ENCODE results near the gene ACOX3. TPM values are rescaled to one million over a fixed set of nuclear protein-coding genes. Genes with fewer than 3 reads are reported as not detected.

Gene ACOX3
- total RNA-seq, 4 donors from 2014 or later = 19.0 to 32.9 (median 22.1) TPM

DNA sequence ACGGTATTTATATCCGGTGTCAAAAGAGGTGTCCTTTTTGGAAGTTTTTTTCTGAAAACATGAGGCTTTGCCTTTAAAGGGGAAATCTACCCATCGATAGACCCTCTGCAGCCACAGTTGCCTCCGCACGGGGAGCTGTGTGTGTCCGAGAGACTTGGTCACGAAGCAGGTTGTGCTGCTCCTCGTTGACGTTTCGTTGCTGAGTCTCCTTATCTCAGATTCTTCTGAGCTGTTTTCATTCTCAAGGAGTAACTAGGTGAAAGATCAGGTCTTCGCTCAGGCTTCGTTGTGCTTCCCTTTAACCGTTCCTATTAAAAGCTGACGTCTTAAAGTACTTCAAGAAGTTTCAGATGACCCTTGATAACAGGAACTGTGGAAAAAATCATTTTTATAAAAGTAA is 23.9 kb upstream of the ACOX3 start:
- in situ Hi-C loops (cut with MboI; ENCODE audit: low sequenced_read_pairs in 4 of 4) = loop anchor here in 1 of 4 donors (10.0 kb wide), 1 partner anchor 130 kb away; the partner anchor contains the start of gene CPZ
- no peak for ATAC-seq

DNA sequence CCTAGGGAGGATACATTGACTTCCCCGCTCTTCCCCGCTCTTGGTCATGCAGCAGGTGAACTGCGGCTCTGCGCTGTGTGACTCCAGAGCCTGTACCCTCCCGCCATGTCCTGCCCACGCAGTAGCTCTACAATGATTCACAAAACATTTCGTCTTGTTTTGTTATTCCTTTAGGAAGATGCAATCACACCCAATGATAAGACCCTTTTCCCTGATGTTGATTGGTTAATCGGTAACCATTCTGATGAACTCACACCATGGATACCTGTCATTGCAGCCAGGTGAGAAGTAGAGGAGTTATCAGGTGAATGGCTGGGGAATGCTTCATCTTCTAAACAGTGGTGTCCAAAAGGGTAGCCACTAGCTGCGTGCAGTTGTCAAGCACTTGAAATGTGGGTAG is 23.3 kb upstream of the ACOX3 start:
- intact Hi-C loops (cut with DNase I; ENCODE audit: low total_unique reads) = no loop called here

More for the DNA sequence above, 23.9 kb upstream of the ACOX3 start:
- Histone ChIP-seq H3K27ac (no peak overlapping the region), H3K4me3 (no peak overlapping the region), H3K27me3 (no peaks in the 10 kb centered on the region), H3K4me1 (no peaks in the 10 kb centered on the region), H3K9me3 (no peaks in the 10 kb centered on the region), H3K36me3 (peaks cover 0 to 54% of the 10 kb centered on the region in 2 donors)
- DNase-seq = no peak
- TF ChIP-seq, protein P1, sequence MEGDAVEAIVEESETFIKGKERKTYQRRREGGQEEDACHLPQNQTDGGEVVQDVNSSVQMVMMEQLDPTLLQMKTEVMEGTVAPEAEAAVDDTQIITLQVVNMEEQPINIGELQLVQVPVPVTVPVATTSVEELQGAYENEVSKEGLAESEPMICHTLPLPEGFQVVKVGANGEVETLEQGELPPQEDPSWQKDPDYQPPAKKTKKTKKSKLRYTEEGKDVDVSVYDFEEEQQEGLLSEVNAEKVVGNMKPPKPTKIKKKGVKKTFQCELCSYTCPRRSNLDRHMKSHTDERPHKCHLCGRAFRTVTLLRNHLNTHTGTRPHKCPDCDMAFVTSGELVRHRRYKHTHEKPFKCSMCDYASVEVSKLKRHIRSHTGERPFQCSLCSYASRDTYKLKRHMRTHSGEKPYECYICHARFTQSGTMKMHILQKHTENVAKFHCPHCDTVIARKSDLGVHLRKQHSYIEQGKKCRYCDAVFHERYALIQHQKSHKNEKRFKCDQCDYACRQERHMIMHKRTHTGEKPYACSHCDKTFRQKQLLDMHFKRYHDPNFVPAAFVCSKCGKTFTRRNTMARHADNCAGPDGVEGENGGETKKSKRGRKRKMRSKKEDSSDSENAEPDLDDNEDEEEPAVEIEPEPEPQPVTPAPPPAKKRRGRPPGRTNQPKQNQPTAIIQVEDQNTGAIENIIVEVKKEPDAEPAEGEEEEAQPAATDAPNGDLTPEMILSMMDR (IDR thresholded peaks at IDR 0.05 in 4 of 5, conservative IDR thresholded peaks at IDR 0.05 in 1 of 5) = no peak
- no peak for TF ChIP-seq POLR2A (IDR thresholded peaks at IDR 0.05)
- intact Hi-C loops (cut with DNase I; ENCODE audit: low total_unique reads) = no loop called here

DNA sequence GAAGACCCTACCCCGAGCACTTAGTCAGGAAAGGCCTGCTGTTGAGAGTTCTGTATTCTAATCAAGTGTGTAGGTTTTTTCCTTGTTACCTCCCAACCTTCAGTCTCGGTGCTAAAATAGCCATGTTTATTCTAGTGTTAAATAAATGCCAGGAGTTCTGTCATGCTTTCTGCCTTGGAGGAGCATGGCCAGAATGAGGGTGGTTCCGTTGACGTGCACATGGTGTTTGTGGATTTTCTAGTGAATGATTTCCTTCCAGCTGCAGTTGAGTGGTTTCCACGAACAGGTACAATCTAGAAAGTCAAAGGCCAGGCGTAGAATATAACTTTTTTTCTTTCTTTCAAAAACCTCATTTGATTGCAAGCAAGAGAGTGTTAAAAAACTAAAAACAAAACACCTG is 21.1 kb upstream of the ACOX3 start:
- H3K4me1 ChIP-seq = no peaks in the 10 kb centered on the region
- H3K27me3 ChIP-seq = no peaks in the 10 kb centered on the region
- in situ Hi-C loops (cut with MboI; ENCODE audit: low sequenced_read_pairs in 4 of 4) = loop anchor here in 1 of 4 donors (10.0 kb wide), 1 partner anchor 133 kb away; the partner anchor contains the start of gene CPZ
- no peaks in the 10 kb centered on the region for H3K9me3 ChIP-seq
- H3K27ac ChIP-seq = no peak overlapping the region
- no peak for TF ChIP-seq POLR2A (IDR thresholded peaks at IDR 0.05)
- TF ChIP-seq, protein P1 (IDR thresholded peaks at IDR 0.05 in 4 of 5, conservative IDR thresholded peaks at IDR 0.05 in 1 of 5) = no peak
- no peak overlapping the region for H3K4me3 ChIP-seq
- intact Hi-C loops (cut with DNase I; ENCODE audit: low total_unique reads) = no loop called here
- peaks cover 0 to 62% of the 10 kb centered on the region in 2 donors for H3K36me3 ChIP-seq
- ATAC-seq = no peak
- DNase-seq = no peak

More for the DNA sequence above, 23.3 kb upstream of the ACOX3 start:
- Histone ChIP-seq H3K36me3 (peaks cover 0 to 56% of the 10 kb centered on the region in 2 donors), H3K27me3 (no peaks in the 10 kb centered on the region), H3K9me3 (no peaks in the 10 kb centered on the region), H3K4me3 (no peak overlapping the region), H3K27ac (no peak overlapping the region), H3K4me1 (no peaks in the 10 kb centered on the region)
- DNase-seq = no peak
- in situ Hi-C loops (cut with MboI; ENCODE audit: low sequenced_read_pairs in 4 of 4) = loop anchor here in 1 of 4 donors (10.0 kb wide), 1 partner anchor 131 kb away; the partner anchor contains the start of gene CPZ
- TF ChIP-seq POLR2A (IDR thresholded peaks at IDR 0.05) = no peak
- TF ChIP-seq, protein P1 (IDR thresholded peaks at IDR 0.05 in 4 of 5, conservative IDR thresholded peaks at IDR 0.05 in 1 of 5) = no peak
- ATAC-seq = no peak

DNA sequence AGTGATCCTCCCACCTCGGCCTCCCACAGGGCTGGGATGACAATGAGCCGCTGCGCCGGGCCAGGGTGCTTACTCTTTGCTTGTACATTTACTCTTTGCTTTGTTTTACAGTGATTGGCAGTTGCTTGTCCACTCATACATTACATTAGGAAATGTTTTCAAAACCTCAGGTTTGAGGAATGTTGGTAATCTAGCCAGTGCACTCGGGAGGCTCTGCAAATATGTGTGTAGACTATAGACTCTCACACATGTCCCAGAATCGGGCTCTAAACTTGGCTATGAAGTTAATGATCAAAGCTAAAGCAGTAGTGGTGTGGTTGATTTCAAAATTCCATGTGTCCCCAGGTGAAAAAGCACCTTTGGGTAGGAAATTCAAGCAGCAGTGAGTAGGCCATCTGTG is 20.6 kb upstream of the ACOX3 start:
- no peaks in the 10 kb centered on the region for H3K4me1 ChIP-seq
- no peaks in the 10 kb centered on the region for H3K9me3 ChIP-seq
- ATAC-seq = no peak
- in situ Hi-C loops (cut with MboI; ENCODE audit: low sequenced_read_pairs in 4 of 4) = loop anchor here in 1 of 4 donors (10.0 kb wide), 1 partner anchor 134 kb away; the partner anchor contains the start of gene CPZ
- H3K27me3 ChIP-seq = no peaks in the 10 kb centered on the region
- DNase-seq = no peak
- peaks cover 0 to 63% of the 10 kb centered on the region in 2 donors for H3K36me3 ChIP-seq
- intact Hi-C loops (cut with DNase I; ENCODE audit: low total_unique reads) = no loop called here
- TF ChIP-seq POLR2A (IDR thresholded peaks at IDR 0.05) = no peak
- TF ChIP-seq, protein P1 (IDR thresholded peaks at IDR 0.05 in 4 of 5, conservative IDR thresholded peaks at IDR 0.05 in 1 of 5) = no peak
- H3K4me3 ChIP-seq = no peak overlapping the region
- H3K27ac ChIP-seq = no peak overlapping the region
